Tibial artery (tissue), 4 donors: Measurements from ENCODE around the gene THSD7B.

Experiments
- DNase-seq, 2 donors: peaks; one replicate each; pipeline ENCODE4 v3.0.0-alpha.2; 2019
- H3K27ac ChIP-seq, 2 donors: fragments of 200-600 bp; sonication (generic) in 1 of 2; 1 replicate in 1 of 2; 2 replicates in 1 of 2; pipeline ENCODE4 v1.5.1; 2018 to 2019; ENCODE audit warnings: mild to moderate bottlenecking in 1 of 2
- H3K27me3 ChIP-seq, 2 donors: fragments of 200-600 bp; sonication (generic) in 1 of 2; one replicate each; pipeline versions ENCODE4 v1.5.1 to v1.6.0; 2016 to 2019
- H3K36me3 ChIP-seq, 3 donors: fragments of 200-600 bp; sonication (generic) in 2 of 3; one replicate each; pipeline ENCODE4 v1.5.1; 2016 to 2019; ENCODE audit warnings: mild to moderate bottlenecking in 2 of 3
- H3K4me1 ChIP-seq, 4 donors: fragments of 200-600 bp; sonication (generic) in 2 of 4; 1 replicate in 3 of 4; 2 replicates in 1 of 4; pipeline ENCODE4 v1.5.1; 2016 to 2019
- H3K4me3 ChIP-seq, 2 donors: fragments of 200-600 bp; sonication (generic) in 1 of 2; 1 replicate in 1 of 2; 2 replicates in 1 of 2; pipeline ENCODE4 v1.5.1; 2018 to 2019; ENCODE audit warnings: mild to moderate bottlenecking in 2 of 2
- H3K9me3 ChIP-seq, 3 donors: fragments of 200-600 bp; sonication (generic) in 1 of 3; one replicate each; pipeline ENCODE4 v1.5.1; 2016 to 2019
- intact Hi-C: fragments of 100-400 bp; cut with DNase I; formaldehyde crosslinking; loops from one replicate; pipeline ENCODE4 v1.15.0; 2023; ENCODE audit warnings: low total_unique reads
- TF ChIP-seq, protein P1 (sequence below), 2 experiments: fragments of 200-600 bp in 1 of 2; fragments of 450-650 bp in 1 of 2; IDR thresholded peaks; one replicate each; pipeline ENCODE4 v1.5.1; 2017 to 2019; ENCODE audit warnings: antibody characterized with exemption in 2 of 2, mild to moderate bottlenecking in 1 of 2, moderate library complexity in 1 of 2

The THSD7B gene

DNA sequence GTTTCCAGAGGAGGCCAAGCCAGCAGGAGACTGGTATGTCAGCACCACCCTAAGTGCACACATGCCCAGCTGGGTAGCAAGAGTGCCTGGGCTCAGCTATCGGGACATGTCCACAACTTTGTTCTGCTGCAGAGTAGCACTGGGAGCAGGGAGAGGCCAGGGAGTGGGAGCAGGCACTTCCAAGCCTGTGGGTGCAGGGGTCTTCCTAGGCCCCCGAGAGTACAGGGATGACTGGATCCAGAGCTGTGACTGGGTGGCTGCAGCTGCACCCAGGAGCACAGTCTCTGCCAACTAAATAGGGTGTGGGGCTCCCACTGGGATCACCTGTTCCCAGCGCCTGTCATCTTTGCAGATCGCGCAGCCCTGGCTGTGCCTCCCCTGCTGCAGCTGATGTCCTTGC is 943.0 kb downstream of the THSD7B start:
- Histone ChIP-seq H3K27ac (no peak overlapping the region), H3K9me3 (peaks cover 0 to 9% (median 0%) of the 10 kb centered on the region in 3 donors), H3K36me3 (no peaks in the 10 kb centered on the region), H3K27me3 (no peaks in the 10 kb centered on the region), H3K4me1 (no peaks in the 10 kb centered on the region), H3K4me3 (no peak overlapping the region)
- no peak for DNase-seq
- TF ChIP-seq, protein P1, sequence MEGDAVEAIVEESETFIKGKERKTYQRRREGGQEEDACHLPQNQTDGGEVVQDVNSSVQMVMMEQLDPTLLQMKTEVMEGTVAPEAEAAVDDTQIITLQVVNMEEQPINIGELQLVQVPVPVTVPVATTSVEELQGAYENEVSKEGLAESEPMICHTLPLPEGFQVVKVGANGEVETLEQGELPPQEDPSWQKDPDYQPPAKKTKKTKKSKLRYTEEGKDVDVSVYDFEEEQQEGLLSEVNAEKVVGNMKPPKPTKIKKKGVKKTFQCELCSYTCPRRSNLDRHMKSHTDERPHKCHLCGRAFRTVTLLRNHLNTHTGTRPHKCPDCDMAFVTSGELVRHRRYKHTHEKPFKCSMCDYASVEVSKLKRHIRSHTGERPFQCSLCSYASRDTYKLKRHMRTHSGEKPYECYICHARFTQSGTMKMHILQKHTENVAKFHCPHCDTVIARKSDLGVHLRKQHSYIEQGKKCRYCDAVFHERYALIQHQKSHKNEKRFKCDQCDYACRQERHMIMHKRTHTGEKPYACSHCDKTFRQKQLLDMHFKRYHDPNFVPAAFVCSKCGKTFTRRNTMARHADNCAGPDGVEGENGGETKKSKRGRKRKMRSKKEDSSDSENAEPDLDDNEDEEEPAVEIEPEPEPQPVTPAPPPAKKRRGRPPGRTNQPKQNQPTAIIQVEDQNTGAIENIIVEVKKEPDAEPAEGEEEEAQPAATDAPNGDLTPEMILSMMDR (IDR thresholded peaks at IDR 0.05), result no peak
- intact Hi-C loops, result no loop called here

DNA sequence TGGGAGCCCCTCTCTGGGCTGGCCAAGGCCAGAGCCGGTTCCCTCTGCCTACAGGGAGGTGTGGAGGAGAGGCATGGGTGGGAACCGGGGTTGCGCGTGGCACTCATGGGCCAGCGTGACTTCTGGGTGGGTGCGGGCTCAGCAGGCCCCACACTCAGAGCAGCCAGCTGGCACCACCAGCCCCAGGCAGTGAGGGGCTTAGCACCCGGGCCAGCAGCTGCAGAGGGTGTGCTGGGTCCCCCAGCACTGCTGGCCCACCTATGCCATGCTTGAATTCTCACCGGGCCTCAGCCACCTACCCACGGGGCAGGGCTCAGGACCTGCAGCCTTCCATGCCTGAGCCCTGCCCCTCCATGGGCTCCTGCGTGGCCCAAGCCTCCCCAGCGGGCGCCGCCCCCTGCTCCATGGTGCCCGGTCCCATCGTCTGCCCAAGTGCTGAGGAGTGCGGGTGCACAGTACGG is 950.4 kb downstream of the THSD7B start:
- H3K9me3 ChIP-seq, result peaks cover 0 to 13% (median 0%) of the 10 kb centered on the region in 3 donors
- no peaks in the 10 kb centered on the region for H3K36me3 ChIP-seq
- TF ChIP-seq, protein P1 (IDR thresholded peaks at IDR 0.05), result no peak
- no peak for DNase-seq
- no peak overlapping the region for H3K4me3 ChIP-seq
- H3K27me3 ChIP-seq, result no peaks in the 10 kb centered on the region
- H3K27ac ChIP-seq, result no peak overlapping the region
- intact Hi-C loops, result no loop called here
- H3K4me1 ChIP-seq, result no peaks in the 10 kb centered on the region

- intact Hi-C loops, result no loop called here
- DNase-seq, result no peak
These were observed 953.4 kb downstream of the THSD7B start for GRCh38 chr2:137718786-137719185.

DNA sequence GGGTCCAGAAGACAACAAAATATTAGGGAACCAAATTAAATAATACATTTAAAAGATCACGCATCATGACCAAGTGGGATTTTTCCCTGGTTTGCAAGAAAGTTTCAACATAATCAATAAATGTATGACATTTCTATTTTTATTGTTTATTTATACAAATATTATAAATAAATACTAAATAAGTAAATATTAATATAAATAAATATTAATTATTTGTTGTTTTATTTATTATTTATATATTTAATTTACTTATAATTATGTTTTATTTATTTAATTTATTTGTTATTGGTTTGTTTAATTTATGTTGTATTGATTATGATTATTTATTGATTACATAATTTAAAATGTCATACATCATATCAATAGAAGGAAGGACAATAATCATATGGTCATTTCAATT is 956.4 kb downstream of the THSD7B start:
- H3K36me3 ChIP-seq, result no peaks in the 10 kb centered on the region
- no peaks in the 10 kb centered on the region for H3K4me1 ChIP-seq
- H3K4me3 ChIP-seq, result no peak overlapping the region
- TF ChIP-seq, protein P1 (IDR thresholded peaks at IDR 0.05), result no peak
- H3K27ac ChIP-seq, result no peak overlapping the region
- intact Hi-C loops, result no loop called here
- no peaks in the 10 kb centered on the region for H3K27me3 ChIP-seq
- peaks cover 0 to 4% (median 0%) of the 10 kb centered on the region in 3 donors for H3K9me3 ChIP-seq
- no peak for DNase-seq

More at GRCh38 chr2:137718786-137719185, 953.4 kb downstream of the THSD7B start:
- Histone ChIP-seq H3K27ac (no peak overlapping the region), H3K27me3 (no peaks in the 10 kb centered on the region), H3K36me3 (no peaks in the 10 kb centered on the region), H3K9me3 (peaks cover 0 to 9% (median 0%) of the 10 kb centered on the region in 3 donors), H3K4me1 (no peaks in the 10 kb centered on the region), H3K4me3 (no peak overlapping the region)
- TF ChIP-seq, protein P1 (IDR thresholded peaks at IDR 0.05), result no peak

- no peaks in the 10 kb centered on the region for H3K27me3 ChIP-seq
These were observed 959.6 kb downstream of the THSD7B start for GRCh38 chr2:137724912-137725311.

More at GRCh38 chr2:137724912-137725311, 959.6 kb downstream of the THSD7B start:
- H3K27ac ChIP-seq, result no peak overlapping the region
- H3K9me3 ChIP-seq, result peaks cover 0 to 4% (median 0%) of the 10 kb centered on the region in 3 donors
- DNase-seq, result no peak
- intact Hi-C loops, result no loop called here
- H3K36me3 ChIP-seq, result no peaks in the 10 kb centered on the region
- no peak overlapping the region for H3K4me3 ChIP-seq
- TF ChIP-seq, protein P1 (IDR thresholded peaks at IDR 0.05), result no peak
- no peaks in the 10 kb centered on the region for H3K4me1 ChIP-seq
